ENCODE data around the gene ADRM1.

ADRM1 gene

GRCh38 chr20:62321521-62321948 is 18.7 kb downstream of the ADRM1 start:
- H3K4me1 Mint-ChIP-seq = peaks cover 3% of the 10 kb centered on the region
- no peak overlapping the region for H3K27ac Mint-ChIP-seq
- ATAC-seq = no peak
- H3K27me3 Mint-ChIP-seq = no peaks in the 10 kb centered on the region
- H3K9me3 Mint-ChIP-seq = no peaks in the 10 kb centered on the region
- no peak overlapping the region for H3K4me3 Mint-ChIP-seq
- no peak for DNase-seq

GRCh38 chr20:62321975-62322374 is 19.2 kb downstream of the ADRM1 start:
- no peak for ATAC-seq
- no peaks in the 10 kb centered on the region for H3K9me3 Mint-ChIP-seq

GRCh38 chr20:62322492-62323041 is 19.8 kb downstream of the ADRM1 start:
- H3K9me3 Mint-ChIP-seq = no peaks in the 10 kb centered on the region
- DNase-seq (no peak), ATAC-seq (peak; percentile 13)
- no peaks in the 10 kb centered on the region for H3K27me3 Mint-ChIP-seq
- H3K27ac Mint-ChIP-seq = peak overlapping the region in 1 of 2 donors; percentile 27
- no peak overlapping the region for H3K4me3 Mint-ChIP-seq
- H3K4me1 Mint-ChIP-seq = no peaks in the 10 kb centered on the region

More at GRCh38 chr20:62321975-62322374, 19.2 kb downstream of the ADRM1 start:
- H3K4me1 Mint-ChIP-seq = no peaks in the 10 kb centered on the region
- H3K4me3 Mint-ChIP-seq = no peak overlapping the region
- DNase-seq = no peak
- no peaks in the 10 kb centered on the region for H3K27me3 Mint-ChIP-seq
- H3K27ac Mint-ChIP-seq = no peak overlapping the region

- Mint-ChIP-seq H3K27me3 (no peaks in the 10 kb centered on the region), H3K9me3 (no peaks in the 10 kb centered on the region), H3K4me3 (no peak overlapping the region), H3K27ac (no peak overlapping the region), H3K4me1 (no peaks in the 10 kb centered on the region)
- no peak for ATAC-seq
- DNase-seq = no peak
These were observed 20.6 kb downstream of the ADRM1 start for GRCh38 chr20:62323146-62323979.

GRCh38 chr20:62323980-62324906 is 21.4 kb downstream of the ADRM1 start:
- DNase-seq (no peak), ATAC-seq (no peak)
- H3K4me1 Mint-ChIP-seq = no peaks in the 10 kb centered on the region
- H3K4me3 Mint-ChIP-seq = no peak overlapping the region
- no peak overlapping the region for H3K27ac Mint-ChIP-seq
- H3K9me3 Mint-ChIP-seq = no peaks in the 10 kb centered on the region
- H3K27me3 Mint-ChIP-seq = no peaks in the 10 kb centered on the region

GRCh38 chr20:62325172-62325905 is 22.5 kb downstream of the ADRM1 start:
- Mint-ChIP-seq H3K9me3 (no peaks in the 10 kb centered on the region), H3K4me1 (no peaks in the 10 kb centered on the region), H3K27me3 (no peaks in the 10 kb centered on the region), H3K27ac (peak overlapping the region in 1 of 2 donors; percentile 7), H3K4me3 (no peak overlapping the region)
- DNase-seq (no peak), ATAC-seq (no peak)

- Mint-ChIP-seq H3K27me3 (no peaks in the 10 kb centered on the region), H3K9me3 (no peaks in the 10 kb centered on the region), H3K4me3 (no peak overlapping the region), H3K4me1 (no peaks in the 10 kb centered on the region), H3K27ac (no peak overlapping the region)
- no peak for ATAC-seq
- DNase-seq = no peak
These were observed 23.8 kb downstream of the ADRM1 start for GRCh38 chr20:62326559-62326958.

- Mint-ChIP-seq H3K27me3 (no peaks in the 10 kb centered on the region), H3K4me1 (no peaks in the 10 kb centered on the region), H3K9me3 (no peaks in the 10 kb centered on the region), H3K27ac (no peak overlapping the region), H3K4me3 (no peak overlapping the region)
- DNase-seq (no peak), ATAC-seq (no peak)
These were observed 24.3 kb downstream of the ADRM1 start for GRCh38 chr20:62326959-62327725.

GRCh38 chr20:62327726-62328495 is 25.1 kb downstream of the ADRM1 start:
- Mint-ChIP-seq H3K9me3 (no peaks in the 10 kb centered on the region), H3K27me3 (no peaks in the 10 kb centered on the region), H3K27ac (no peak overlapping the region), H3K4me3 (no peak overlapping the region), H3K4me1 (no peaks in the 10 kb centered on the region)
- no peak for ATAC-seq
- no peak for DNase-seq

GRCh38 chr20:62328684-62329388 is 26.0 kb downstream of the ADRM1 start:
- H3K27me3 Mint-ChIP-seq = no peaks in the 10 kb centered on the region
- H3K4me3 Mint-ChIP-seq = no peak overlapping the region
- H3K27ac Mint-ChIP-seq = no peak overlapping the region
- no peaks in the 10 kb centered on the region for H3K9me3 Mint-ChIP-seq
- no peaks in the 10 kb centered on the region for H3K4me1 Mint-ChIP-seq
- DNase-seq = no peak
- no peak for ATAC-seq

GRCh38 chr20:62329389-62330377 is 26.9 kb downstream of the ADRM1 start:
- Mint-ChIP-seq H3K4me1 (no peaks in the 10 kb centered on the region), H3K4me3 (no peak overlapping the region)

GRCh38 chr20:62330576-62331317 is 27.9 kb downstream of the ADRM1 start:
- Mint-ChIP-seq H3K4me1 (no peaks in the 10 kb centered on the region), H3K27ac (no peak overlapping the region), H3K4me3 (no peak overlapping the region), H3K9me3 (no peaks in the 10 kb centered on the region), H3K27me3 (peaks cover 2% of the 10 kb centered on the region)
- ATAC-seq = no peak
- DNase-seq = no peak

More at GRCh38 chr20:62329389-62330377, 26.9 kb downstream of the ADRM1 start:
- no peak overlapping the region for H3K27ac Mint-ChIP-seq
- no peaks in the 10 kb centered on the region for H3K9me3 Mint-ChIP-seq
- no peak for ATAC-seq
- DNase-seq = no peak
- no peaks in the 10 kb centered on the region for H3K27me3 Mint-ChIP-seq

Measured in stimulated activated naive CD8-positive, alpha-beta T cell treated with anti-CD3 and anti-CD28 coated beads, Interleukin-15, amount 100 ng/mL, for 72 hours (primary cell).